ENCODE results near the gene GRM1.
"Not testable (repeated sequence)": the region's sequence is repeated elsewhere in the genome, so short reads cannot be mapped to it uniquely, and the experiment has no call there.

Gene GRM1

DNA sequence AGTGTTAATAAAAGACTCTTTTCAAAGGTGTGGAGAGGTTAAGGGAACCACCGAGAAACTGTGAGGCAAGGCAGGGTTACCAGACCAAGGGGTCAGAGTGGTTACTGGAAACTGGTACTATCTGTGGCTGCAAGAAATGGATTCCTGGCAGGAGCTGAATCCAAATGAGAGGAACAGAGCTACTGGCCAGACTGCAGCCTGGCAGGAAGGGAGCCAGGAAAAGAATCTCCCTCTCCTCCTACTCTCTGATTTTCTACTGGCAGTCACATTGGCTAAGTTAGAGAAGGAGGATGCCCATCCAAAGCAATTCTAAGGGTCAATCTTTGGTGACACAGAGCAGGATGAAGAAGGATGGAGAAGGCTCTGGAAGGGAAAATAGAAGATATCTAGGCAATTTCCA is 211.5 kb downstream of the GRM1 start:
- in situ Hi-C loops (cut with MboI; ENCODE audit: low pct_unique_long_range_greater_than_20kb, low sequenced_read_pairs, unreplicated experiment) = no loop called here
- TF ChIP-seq CTCF (IDR thresholded peaks at IDR 0.05; ENCODE audit: extremely low read depth, insufficient read depth, missing control alignments) = no peak
- no peak for DNase-seq (ENCODE audit: low spot score)

DNA sequence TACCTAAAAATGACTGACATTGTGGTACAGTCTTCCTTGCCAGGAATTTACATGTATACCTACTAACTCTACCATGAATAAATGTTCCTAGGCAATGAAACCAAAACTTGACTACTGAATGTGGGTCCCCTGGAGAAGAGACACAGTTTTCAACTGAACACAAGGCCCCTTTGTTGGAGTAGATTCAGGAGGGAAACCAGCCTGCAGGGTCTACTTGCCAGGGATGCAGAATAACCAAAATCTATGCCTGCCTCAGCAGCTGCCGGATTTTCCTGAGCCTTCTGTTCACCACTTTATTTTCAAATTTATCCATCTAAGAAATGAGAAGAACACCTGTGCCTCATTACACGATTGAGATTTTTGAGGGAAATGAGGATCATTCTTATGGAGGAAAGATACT is 211.9 kb downstream of the GRM1 start:
- no peak for DNase-seq (ENCODE audit: low spot score)
- TF ChIP-seq CTCF (IDR thresholded peaks at IDR 0.05; ENCODE audit: extremely low read depth, insufficient read depth, missing control alignments) = no peak

DNA sequence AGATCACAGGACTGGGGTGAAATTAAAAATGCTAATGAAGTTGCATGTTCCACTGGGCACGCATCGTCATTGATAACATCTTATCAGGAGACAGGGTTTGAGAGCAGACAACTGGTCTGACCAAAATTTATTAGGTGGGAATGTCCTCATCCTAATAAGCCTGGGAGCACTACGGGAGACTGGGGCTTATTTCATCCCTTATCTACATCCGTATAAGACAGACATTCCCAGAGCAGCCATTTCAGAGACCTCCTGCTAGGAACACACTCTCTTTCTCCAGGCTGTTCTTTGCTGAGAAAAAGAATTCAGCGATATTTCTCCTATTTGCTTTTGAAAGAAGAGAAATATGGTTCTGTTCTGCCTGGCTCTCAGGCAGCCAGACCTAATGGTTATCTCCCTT is 214.8 kb downstream of the GRM1 start:
- in situ Hi-C loops (cut with MboI; ENCODE audit: low pct_unique_long_range_greater_than_20kb, low sequenced_read_pairs, unreplicated experiment); DNase-seq (ENCODE audit: low spot score): not testable (repeated sequence)

More for the DNA sequence above, 211.9 kb downstream of the GRM1 start:
- in situ Hi-C loops (cut with MboI; ENCODE audit: low pct_unique_long_range_greater_than_20kb, low sequenced_read_pairs, unreplicated experiment) = no loop called here

DNA sequence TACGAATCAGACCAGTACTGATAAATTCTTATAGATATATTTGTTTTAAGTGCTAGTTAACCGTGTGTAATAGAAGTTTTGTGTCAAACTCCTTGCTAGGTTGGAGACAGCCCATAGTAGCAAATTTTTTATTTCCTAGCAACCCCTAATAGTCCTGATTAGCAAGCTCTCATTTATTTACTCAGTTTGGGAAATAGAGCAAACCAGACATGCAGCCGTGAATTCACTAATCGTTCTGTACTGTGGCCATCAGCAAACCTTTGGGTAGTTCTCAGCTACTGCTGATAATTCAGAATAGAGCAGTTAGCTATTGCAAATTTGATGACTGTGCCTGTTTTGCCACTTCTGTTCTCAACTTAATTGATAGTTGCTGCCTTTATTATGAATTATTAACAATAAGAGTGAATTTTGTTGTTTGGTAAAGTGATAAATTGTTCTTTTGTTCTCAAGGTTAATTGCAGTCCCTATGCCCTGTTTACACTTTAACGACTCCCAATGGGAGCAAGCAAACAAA is 215.8 kb downstream of the GRM1 start:
- no peak for DNase-seq (ENCODE audit: low spot score)
- TF ChIP-seq CTCF (IDR thresholded peaks at IDR 0.05; ENCODE audit: extremely low read depth, insufficient read depth, missing control alignments) = no peak
- in situ Hi-C loops (cut with MboI; ENCODE audit: low pct_unique_long_range_greater_than_20kb, low sequenced_read_pairs, unreplicated experiment) = no loop called here

DNA sequence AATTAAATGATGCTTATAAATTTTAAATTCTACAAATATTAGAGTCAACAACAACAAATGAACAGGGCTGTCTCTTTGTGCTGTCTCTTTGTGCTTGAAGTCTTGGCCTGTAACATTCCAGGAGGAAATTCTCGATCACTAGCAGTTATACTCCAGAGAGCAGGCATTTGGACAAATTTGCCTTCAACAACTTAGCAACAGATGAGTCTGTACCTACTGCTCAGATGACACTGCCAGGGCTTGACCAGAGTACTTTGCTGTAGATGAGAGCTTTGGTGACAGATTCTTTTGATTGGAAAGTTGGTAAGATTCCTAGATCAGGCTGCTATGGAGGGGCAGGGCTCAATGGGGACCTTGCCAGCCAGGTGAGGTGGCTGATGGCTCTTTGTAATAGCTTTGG is 217.2 kb downstream of the GRM1 start:
- DNase-seq (ENCODE audit: low spot score) = no peak
- in situ Hi-C loops (cut with MboI; ENCODE audit: low pct_unique_long_range_greater_than_20kb, low sequenced_read_pairs, unreplicated experiment) = no loop called here
- TF ChIP-seq CTCF (IDR thresholded peaks at IDR 0.05; ENCODE audit: extremely low read depth, insufficient read depth, missing control alignments) = no peak

GRCh38 chr6:146253691-146254090 is 224.8 kb downstream of the GRM1 start:
- TF ChIP-seq CTCF (IDR thresholded peaks at IDR 0.05; ENCODE audit: extremely low read depth, insufficient read depth, missing control alignments) = no peak

GRCh38 chr6:146258206-146258605 is 229.3 kb downstream of the GRM1 start:
- TF ChIP-seq CTCF (IDR thresholded peaks at IDR 0.05; ENCODE audit: extremely low read depth, insufficient read depth, missing control alignments) = no peak
- no peak for DNase-seq (ENCODE audit: low spot score)
- in situ Hi-C loops (cut with MboI; ENCODE audit: low pct_unique_long_range_greater_than_20kb, low sequenced_read_pairs, unreplicated experiment) = no loop called here

More at GRCh38 chr6:146253691-146254090, 224.8 kb downstream of the GRM1 start:
- DNase-seq (ENCODE audit: low spot score) = no peak
- in situ Hi-C loops (cut with MboI; ENCODE audit: low pct_unique_long_range_greater_than_20kb, low sequenced_read_pairs, unreplicated experiment) = no loop called here
